K562 (cell line): Measurements from ENCODE around the gene FGF2. TPM values are rescaled to one million over a fixed set of nuclear protein-coding genes. Genes with fewer than 3 reads are reported as not detected.

ENCODE experiments used
- ATAC-seq: fragments of 200-7000 bp; cut with Tn5 transposase; 3 replicates; pipeline ENCODE4 v1.9.1; 2020; ENCODE audit warnings: moderate library complexity
- BruUV-seq: library from RNA; stranded (reverse); fragments of 400-500 nt; replicated peaks from 2 replicates; lab custom pipeline; 2021; lab: Mats Ljungman, UMichigan
- CTCF ChIA-PET: fragments of 300-600 bp; formaldehyde crosslinking; extraction: SDS; loops from one replicate; lab custom pipeline; 2021; ENCODE audit warnings: low intra/inter-chr PET ratio; lab: Yijun Ruan, JAX
- POLR2A ChIA-PET: fragments of 300-600, 350-650 bp; sonication (Branson Sonifier 250); formaldehyde crosslinking; extraction: SDS; loops from one replicate; lab custom pipeline; 2021; ENCODE audit warnings: antibody characterized with exemption, inconsistent platforms; lab: Yijun Ruan, JAX
- DNase-seq, 4 experiments: peaks; one replicate each; pipeline versions ENCODE4 v3.0.0 to v3.0.0-alpha.2; 2011 to 2018; ENCODE audit warnings: low spot score in 3 of 4, mixed read lengths in 3 of 4; ENCODE audit errors: extremely low read depth in 1 of 4
- FAIRE-seq: peaks from 2 replicates; lab custom pipeline; 2011; peaks lifted over from hg19 to GRCh38; lab: Jason Lieb, UNC
- H2AFZ ChIP-seq: 2 replicates; pipeline ENCODE4 v1.6.0; 2011; ENCODE audit warnings: low read depth, low read length, control low read depth, inconsistent platforms
- H3K27ac ChIP-seq: fragments of 200-600 bp; 3 replicates; pipeline ENCODE4 v1.8.0; 2011; ENCODE audit warnings: low read depth, mild to moderate bottlenecking, control low read depth, inconsistent platforms, low read length, moderate library complexity, mixed read lengths; ENCODE audit errors: extremely low read depth
- H3K27me3 ChIP-seq, 2 experiments: fragments of 300-600 bp in 1 of 2; 2 replicates in 1 of 2; 3 replicates in 1 of 2; pipeline versions ENCODE4 v1.6.0 to v1.8.0; 2011; ENCODE audit warnings: inconsistent platforms in 2 of 2, low read length in 2 of 2, mild to moderate bottlenecking in 1 of 2, mixed read lengths in 1 of 2, moderate library complexity in 1 of 2; ENCODE audit not compliant: control insufficient read depth in 2 of 2, insufficient read depth in 2 of 2
- H3K36me3 ChIP-seq: fragments of 300-600 bp; 3 replicates; pipeline ENCODE4 v1.8.0; 2011; ENCODE audit warnings: mild to moderate bottlenecking, low read length, inconsistent platforms; ENCODE audit not compliant: control insufficient read depth, insufficient read depth
- H3K4me1 ChIP-seq, 2 experiments: fragments of 200-600 bp in 1 of 2; replicated peaks in 1 of 2; 2 replicates in 1 of 2; 3 replicates in 1 of 2; pipeline versions ENCODE4 v1.5.1 to v1.8.0; 2011; ENCODE audit warnings: inconsistent platforms in 2 of 2, low read length in 2 of 2, mild to moderate bottlenecking in 1 of 2, mixed read lengths in 1 of 2, moderate library complexity in 1 of 2; ENCODE audit not compliant: control insufficient read depth in 2 of 2, insufficient read depth in 2 of 2
- H3K4me2 ChIP-seq: 2 replicates; pipeline ENCODE4 v1.6.1; 2011; ENCODE audit warnings: low read length, control low read depth, inconsistent platforms, mixed read lengths; ENCODE audit not compliant: insufficient read depth
- H3K4me3 ChIP-seq: fragments of 200-600 bp; sonication (generic), shearing (Covaris generic); 2 replicates; pipeline ENCODE4 v1.5.1; 2016; ENCODE audit warnings: control low read depth, inconsistent platforms
- H3K79me2 ChIP-seq: fragments of 200-600 bp; 3 replicates; pipeline ENCODE4 v1.8.0; 2011; ENCODE audit warnings: low read length, inconsistent platforms; ENCODE audit not compliant: control insufficient read depth, insufficient read depth
- H3K9ac ChIP-seq, 2 experiments: 2 replicates each; pipeline versions ENCODE4 v1.6.0 to v1.6.1; 2011; ENCODE audit warnings: low read depth in 2 of 2, low read length in 2 of 2, control low read depth in 1 of 2, inconsistent platforms in 1 of 2, mild to moderate bottlenecking in 1 of 2, mixed read lengths in 1 of 2; ENCODE audit not compliant: insufficient read depth in 1 of 2
- H3K9me1 ChIP-seq: one replicate; pipeline ENCODE4 v1.6.0; 2011; ENCODE audit warnings: inconsistent platforms, mild to moderate bottlenecking, low read length, moderate library complexity; ENCODE audit not compliant: control insufficient read depth, insufficient read depth
- H3K9me3 ChIP-seq: replicated peaks from 2 replicates; pipeline ENCODE4 v1.5.1; 2011; ENCODE audit warnings: low read depth, low read length, inconsistent platforms; ENCODE audit not compliant: control insufficient read depth, insufficient read depth
- H4K20me1 ChIP-seq: replicated peaks from 2 replicates; pipeline ENCODE4 v1.6.1; 2011; ENCODE audit warnings: low read length, inconsistent platforms, mixed read lengths; ENCODE audit not compliant: control insufficient read depth, insufficient read depth
- AFF1 ChIP-seq, 2 experiments: fragments of 450-650 bp; IDR thresholded peaks; 2 replicates each; pipeline ENCODE4 v1.6.1; 2018; ENCODE audit warnings: mild to moderate bottlenecking in 2 of 2, low read depth in 1 of 2; ENCODE audit not compliant: partially characterized antibody in 2 of 2
- HDAC2 ChIP-seq: fragments of 450-650 bp; IDR thresholded peaks from 2 replicates; pipeline ENCODE4 v1.6.1; 2016; ENCODE audit warnings: mild to moderate bottlenecking
- HDAC8 ChIP-seq: fragments of 450-650 bp; IDR thresholded peaks from 2 replicates; pipeline ENCODE4 v1.6.1; 2016; ENCODE audit warnings: mild to moderate bottlenecking, missing genetic modification characterization, moderate library complexity, missing compliant biosample characterization
- MXI1 ChIP-seq: IDR thresholded peaks from 2 replicates; pipeline ENCODE4 v1.6.1; 2011; ENCODE audit warnings: low read depth, mild to moderate bottlenecking, improper control_type of control experiment, low read length
- SMAD4 ChIP-seq: fragments of 250-450 bp; sonication (Bioruptor Pico); conservative IDR thresholded peaks from 2 replicates; pipeline ENCODE4 v1.8.0; 2021; ENCODE audit warnings: inconsistent platforms, mild to moderate bottlenecking, moderate library complexity
- TBL1XR1 ChIP-seq, 2 experiments: IDR thresholded peaks; 2 replicates each; pipeline ENCODE4 v1.6.1; 2012; ENCODE audit warnings: improper control_type of control experiment in 2 of 2, low read length in 2 of 2, mild to moderate bottlenecking in 1 of 2
- ZNF121 ChIP-seq: sonication (generic); formaldehyde crosslinking; conservative IDR thresholded peaks from 2 replicates; pipeline ENCODE4 v1.8.0; 2022; ENCODE audit warnings: missing genetic modification reagents
- ZNF57 ChIP-seq: fragments of 450-650 bp; formaldehyde crosslinking; IDR thresholded peaks from 2 replicates; pipeline ENCODE4 v1.4.0; 2020; ENCODE audit warnings: mild to moderate bottlenecking, moderate library complexity
- ZNF668 ChIP-seq: fragments of 250-450 bp; sonication (Bioruptor Pico); IDR thresholded peaks from 2 replicates; pipeline ENCODE4 v1.8.0; 2022; ENCODE audit warnings: mild to moderate bottlenecking, inconsistent platforms
- WGBS: fragments of 100-300 bp; shearing (Covaris generic); methylation state at CpG from one replicate; pipeline ENCODE4 v1.1.6; 2016; ENCODE audit warnings: low coverage, mixed read lengths; ENCODE audit not compliant: insufficient coverage; ENCODE audit errors: missing lambda C conversion rate; 5-methylcytosine and 5-hydroxymethylcytosine counted together
- in situ Hi-C: fragments of 300-500 bp; cut with MboI; formaldehyde crosslinking; loops from 4 replicates; pipeline ENCODE4 v1.15.0; 2018; ENCODE audit warnings: inconsistent platforms, mixed read lengths
- intact Hi-C: fragments of 100-400 bp; cut with micrococcal nuclease; formaldehyde crosslinking; loops from 2 replicates; pipeline ENCODE4 v1.14.2; 2022
- polyA plus RNA-seq, 8 experiments: library from polyadenylated mRNA; depleted of rRNA in 4 of 8; stranded (reverse) in 5 of 8; unstranded in 3 of 8; fragments of >200 nt; fragmentation: Nextera tagmentation in 2 of 8; fragmentation: Illumina TruSeq in 1 of 8; extraction: Ambion mirVana in 2 of 8; extraction: Trizol in 1 of 8; gene quantifications; 2 replicates each; pipeline versions ENCODE4 v1.2.1 to v1.2.3, GENCODE V29; 2011 to 2014; ENCODE audit warnings: inconsistent platforms in 1 of 8, missing spikeins in 1 of 8
- total RNA-seq, 7 experiments: library from RNA; depleted of rRNA in 6 of 7; stranded (reverse); fragments of >200 nt in 6 of 7; fragmentation: Illumina TruSeq in 2 of 7; extraction: Trizol in 2 of 7; gene quantifications; 2 replicates each; pipeline versions ENCODE4 v1.2.1 to v1.2.3, GENCODE V29; 2011 to 2021; ENCODE audit warnings: low replicate concordance in 1 of 7
- TF ChIP-seq, protein P1 (sequence below): fragments of 450-650 bp; IDR thresholded peaks from 2 replicates; pipeline ENCODE4 v1.6.1; 2016

The FGF2 gene
- total and polyA plus RNA-seq, 9 of the 15 experiments (the other 6 are each of a cell fraction or from before 2014, with no cell fraction given) = 2.5 to 19.4 (median 9.2) TPM

GRCh38 chr4:122875949-122876348 lies 49.3 kb downstream of the FGF2 start:
- peaks cover 11% of the 10 kb centered on the region; the same call in 2 of the 3 replicates for H3K79me2 ChIP-seq
- no peaks in the 10 kb centered on the region for H4K20me1 ChIP-seq
- no peaks in the 10 kb centered on the region for H3K9me1 ChIP-seq
- BruUV-seq = no TSS peak
- H3K4me1 ChIP-seq = no peaks in the 10 kb centered on the region; a peak in 2 of 5 replicates
- 0 out of 2 replicates have a peak, but pooled peaks cover 1% of the 10 kb centered on the region for H3K9me3 ChIP-seq
- ChIA-PET POLR2A (interaction anchor here (0.6 to 0.7 kb wide), 2 partner anchors 29 to 432 kb away, joined by 3 to 5 read pairs; no protein-coding TSS in a partner anchor), CTCF (no interaction called here)
- intact Hi-C loops = no loop called here
- no peak overlapping the region for H3K9ac ChIP-seq
- WGBS = 71% methylated on average over 5 of the region's 5 CpGs
- H3K27me3 ChIP-seq = no peaks in the 10 kb centered on the region
- TF ChIP-seq, protein P1, sequence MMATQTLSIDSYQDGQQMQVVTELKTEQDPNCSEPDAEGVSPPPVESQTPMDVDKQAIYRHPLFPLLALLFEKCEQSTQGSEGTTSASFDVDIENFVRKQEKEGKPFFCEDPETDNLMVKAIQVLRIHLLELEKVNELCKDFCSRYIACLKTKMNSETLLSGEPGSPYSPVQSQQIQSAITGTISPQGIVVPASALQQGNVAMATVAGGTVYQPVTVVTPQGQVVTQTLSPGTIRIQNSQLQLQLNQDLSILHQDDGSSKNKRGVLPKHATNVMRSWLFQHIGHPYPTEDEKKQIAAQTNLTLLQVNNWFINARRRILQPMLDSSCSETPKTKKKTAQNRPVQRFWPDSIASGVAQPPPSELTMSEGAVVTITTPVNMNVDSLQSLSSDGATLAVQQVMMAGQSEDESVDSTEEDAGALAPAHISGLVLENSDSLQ = peak; percentile 54
- TF ChIP-seq TBL1XR1 (IDR thresholded peaks at IDR 0.05; ENCODE audit: low read length in 2 of 2) (no peak), ZNF668 (CRISPR knock-in tag) (no peak)
- peaks cover 33% of the 10 kb centered on the region for H3K36me3 ChIP-seq
- H3K4me3 ChIP-seq = no peak overlapping the region
- no peak overlapping the region for H2AFZ ChIP-seq
- DNase-seq (no peak), FAIRE-seq (no peak), ATAC-seq (peak; percentile 54; the same call in 1 of the 3 replicates)
- no peak overlapping the region for H3K27ac ChIP-seq
- in situ Hi-C loops = no loop called here
- H3K4me2 ChIP-seq = no peak overlapping the region

GRCh38 chr4:122876456-122876855 lies 49.8 kb downstream of the FGF2 start:
- H2AFZ ChIP-seq = no peak overlapping the region
- no peak overlapping the region for H3K27ac ChIP-seq
- CTCF ChIA-PET = no interaction called here
- no peak overlapping the region for H3K4me2 ChIP-seq
- ATAC-seq (no peak), FAIRE-seq (no peak), DNase-seq (no peak)
- no peak overlapping the region for H3K9ac ChIP-seq
- no peaks in the 10 kb centered on the region; a peak in 2 of 5 replicates for H3K4me1 ChIP-seq
- 0 out of 2 replicates have a peak, but pooled peaks cover 2% of the 10 kb centered on the region for H3K9me3 ChIP-seq
- H3K79me2 ChIP-seq = peaks cover 11% of the 10 kb centered on the region; the same call in 2 of the 3 replicates
- 83% methylated on average over 3 of the region's 3 CpGs for WGBS
- H3K27me3 ChIP-seq = no peaks in the 10 kb centered on the region
- H3K9me1 ChIP-seq = no peaks in the 10 kb centered on the region
- intact Hi-C loops = no loop called here
- in situ Hi-C loops = no loop called here
- peaks cover 35% of the 10 kb centered on the region for H3K36me3 ChIP-seq
- BruUV-seq = no TSS peak
- H3K4me3 ChIP-seq = no peak overlapping the region
- POLR2A ChIA-PET = interaction anchor here (0.7 kb wide), 1 partner anchor 28 kb away, joined by 5 read pairs; no protein-coding TSS in a partner anchor
- H4K20me1 ChIP-seq = no peaks in the 10 kb centered on the region
- no peak for TF ChIP-seq ZNF121 (CRISPR knock-in tag)
- no peak for TF ChIP-seq HDAC8
- TF ChIP-seq SMAD4 (CRISPR knock-in tag) = no peak
- TF ChIP-seq MXI1 = no peak
- TF ChIP-seq ZNF57 (CRISPR knock-in tag) = no peak
- TF ChIP-seq AFF1 (IDR thresholded peaks at IDR 0.05; ENCODE audit: low read depth in 1 of 2, partially characterized antibody in 2 of 2) = no peak
- no peak for TF ChIP-seq HDAC2
